ENCODE measurements around the gene WDR74. TPM values are rescaled to one million over a fixed set of nuclear protein-coding genes. Genes with fewer than 3 reads are reported as not detected.

Gene WDR74
- total and polyA plus RNA-seq, 2 of the 13 experiments (the other 11 are each of a cell fraction or from before 2014, with no cell fraction given) = 77.0 to 83.3 TPM

DNA sequence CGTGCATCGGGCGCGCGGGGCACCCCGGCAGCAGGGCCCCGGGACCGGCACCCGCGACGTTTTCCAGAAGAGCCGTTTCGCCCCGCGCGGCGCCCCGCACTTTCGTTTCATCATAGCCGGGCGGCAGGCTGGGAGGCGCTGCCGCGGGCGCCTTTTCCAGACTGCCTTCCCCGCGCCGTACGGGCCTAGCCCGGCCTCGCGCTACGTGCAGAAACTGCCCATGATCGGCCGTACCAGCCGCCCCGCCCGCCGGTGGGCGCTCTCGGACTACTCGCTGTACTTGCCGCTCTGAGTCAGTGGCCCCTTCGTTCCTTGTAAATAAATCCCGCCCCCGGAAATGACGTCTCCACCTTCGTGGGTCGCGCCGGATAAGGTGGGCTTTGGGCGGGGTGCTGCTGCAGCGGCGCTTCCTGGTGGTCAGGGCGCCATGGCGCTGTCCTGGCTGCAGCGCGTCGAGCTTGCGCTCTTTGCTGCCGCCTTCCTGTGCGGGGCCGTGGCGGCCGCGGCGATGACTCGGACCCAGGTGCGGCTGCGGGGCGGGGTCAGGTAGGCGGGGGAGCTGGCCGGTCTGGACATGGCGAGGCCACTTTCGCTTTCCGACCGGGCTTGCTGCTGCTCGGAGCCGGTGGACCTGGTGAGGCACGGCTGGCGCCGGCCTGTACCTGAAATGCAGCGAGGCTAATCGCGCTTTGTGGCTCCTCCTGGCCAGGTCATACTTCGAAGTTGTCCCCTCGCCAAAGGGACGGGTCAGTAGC, 52.2 kb downstream of the WDR74 start, which contains the start of gene TMEM179B (continued):
- TF ChIP-seq ZNF431 (CRISPR knock-in tag; IDR thresholded peaks at IDR 0.05; ENCODE audit: borderline replicate concordance, low read depth) (peak; percentile 35; the same call in 1 of the 2 replicates), HES4 (CRISPR knock-in tag; IDR thresholded peaks at IDR 0.05; ENCODE audit: borderline replicate concordance) (peak; percentile 85), ZBTB40 (IDR thresholded peaks at IDR 0.05) (peak; percentile 46; the same call in 1 of the 2 replicates), ZBTB40 (CRISPR knock-in tag; IDR thresholded peaks at IDR 0.05) (peak; percentile 72; the same call in 1 of the 2 replicates), NR2F6 (IDR thresholded peaks at IDR 0.05) (no peak), NR2F6 (CRISPR knock-in tag; IDR thresholded peaks at IDR 0.05) (peak; percentile 65), PPARG (CRISPR knock-in tag; conservative IDR thresholded peaks at IDR 0.05) (peak; percentile 21; the same call in 1 of the 2 replicates), ATF7-NPFF (CRISPR knock-in tag; IDR thresholded peaks at IDR 0.05; ENCODE audit: low read depth) (peak; percentile 86), MXD4 (CRISPR knock-in tag; IDR thresholded peaks at IDR 0.05) (peak; percentile 82), ZNF160 (CRISPR knock-in tag; IDR thresholded peaks at IDR 0.05) (peak; percentile 89), ZNF350 (CRISPR knock-in tag; IDR thresholded peaks at IDR 0.05; ENCODE audit: borderline replicate concordance, low read depth) (peak; percentile 79; the same call in 1 of the 2 replicates), ZNF768 (CRISPR knock-in tag; IDR thresholded peaks at IDR 0.05) (peak; percentile 79), PHF5A (CRISPR knock-in tag; IDR thresholded peaks at IDR 0.05; ENCODE audit: low read depth, unreplicated experiment) (peak; percentile 96)
- TF ChIP-seq, protein P1, sequence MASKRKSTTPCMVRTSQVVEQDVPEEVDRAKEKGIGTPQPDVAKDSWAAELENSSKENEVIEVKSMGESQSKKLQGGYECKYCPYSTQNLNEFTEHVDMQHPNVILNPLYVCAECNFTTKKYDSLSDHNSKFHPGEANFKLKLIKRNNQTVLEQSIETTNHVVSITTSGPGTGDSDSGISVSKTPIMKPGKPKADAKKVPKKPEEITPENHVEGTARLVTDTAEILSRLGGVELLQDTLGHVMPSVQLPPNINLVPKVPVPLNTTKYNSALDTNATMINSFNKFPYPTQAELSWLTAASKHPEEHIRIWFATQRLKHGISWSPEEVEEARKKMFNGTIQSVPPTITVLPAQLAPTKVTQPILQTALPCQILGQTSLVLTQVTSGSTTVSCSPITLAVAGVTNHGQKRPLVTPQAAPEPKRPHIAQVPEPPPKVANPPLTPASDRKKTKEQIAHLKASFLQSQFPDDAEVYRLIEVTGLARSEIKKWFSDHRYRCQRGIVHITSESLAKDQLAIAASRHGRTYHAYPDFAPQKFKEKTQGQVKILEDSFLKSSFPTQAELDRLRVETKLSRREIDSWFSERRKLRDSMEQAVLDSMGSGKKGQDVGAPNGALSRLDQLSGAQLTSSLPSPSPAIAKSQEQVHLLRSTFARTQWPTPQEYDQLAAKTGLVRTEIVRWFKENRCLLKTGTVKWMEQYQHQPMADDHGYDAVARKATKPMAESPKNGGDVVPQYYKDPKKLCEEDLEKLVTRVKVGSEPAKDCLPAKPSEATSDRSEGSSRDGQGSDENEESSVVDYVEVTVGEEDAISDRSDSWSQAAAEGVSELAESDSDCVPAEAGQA (IDR thresholded peaks at IDR 0.05; ENCODE audit: low read depth) = peak; percentile 74
- TF ChIP-seq, protein P1 (CRISPR knock-in tag; IDR thresholded peaks at IDR 0.05; ENCODE audit: borderline replicate concordance) = peak; percentile 82; the same call in 1 of the 2 replicates

All from HepG2 (cell line).